ENCODE data around the gene GSG1L. TPM values are rescaled to one million over a fixed set of nuclear protein-coding genes. Genes with fewer than 3 reads are reported as not detected.

Gene GSG1L
- total RNA-seq, 1 donor from 2014 or later: 0.60 TPM

GRCh38 chr16:28064706-28065249 lies 1.3 kb upstream of the GSG1L start:
- DNase-seq (ENCODE audit: low read depth in 2 of 2): no peak

GRCh38 chr16:28064150-28064549 lies 636 bp upstream of the GSG1L start:
- no peak for DNase-seq (ENCODE audit: low read depth in 2 of 2)

- peak; percentile 10 to 50 for DNase-seq (ENCODE audit: low read depth in 2 of 2)
These were observed 530 bp downstream of the GSG1L start for GRCh38 chr16:28062847-28063521.

GRCh38 chr16:28062261-28062846 lies 1.2 kb downstream of the GSG1L start:
- no peak for DNase-seq (ENCODE audit: low read depth in 2 of 2)

GRCh38 chr16:28061352-28062101 lies 2.0 kb downstream of the GSG1L start:
- no peak for DNase-seq (ENCODE audit: low read depth in 2 of 2)

- DNase-seq (ENCODE audit: low read depth in 2 of 2): no peak
These were observed 3.5 kb downstream of the GSG1L start for GRCh38 chr16:28059841-28060575.

- no peak for DNase-seq (ENCODE audit: low read depth in 2 of 2)
These were observed 4.5 kb downstream of the GSG1L start for GRCh38 chr16:28058839-28059589.

GRCh38 chr16:28057949-28058348 lies 5.6 kb downstream of the GSG1L start:
- no peak for DNase-seq (ENCODE audit: low read depth in 2 of 2)

- no peak for DNase-seq (ENCODE audit: low read depth in 2 of 2)
These were observed 10.1 kb downstream of the GSG1L start for GRCh38 chr16:28053461-28053860.

- no peak for DNase-seq (ENCODE audit: low read depth in 2 of 2)
These were observed 11.0 kb downstream of the GSG1L start for GRCh38 chr16:28052274-28053128.

GRCh38 chr16:28051486-28051885 lies 12.0 kb downstream of the GSG1L start:
- no peak for DNase-seq (ENCODE audit: low read depth in 2 of 2)

- DNase-seq (ENCODE audit: low read depth in 2 of 2): no peak
These were observed 20.7 kb downstream of the GSG1L start for GRCh38 chr16:28042811-28043210.

GRCh38 chr16:28041615-28042014 lies 21.9 kb downstream of the GSG1L start:
- DNase-seq (ENCODE audit: low read depth in 2 of 2): no peak

- DNase-seq (ENCODE audit: low read depth in 2 of 2): no peak
These were observed 23.5 kb downstream of the GSG1L start for GRCh38 chr16:28040039-28040438.

- DNase-seq (ENCODE audit: low read depth in 2 of 2): no peak
These were observed 24.0 kb downstream of the GSG1L start for GRCh38 chr16:28039493-28039892.

GRCh38 chr16:28038409-28038808 lies 25.1 kb downstream of the GSG1L start:
- no peak for DNase-seq (ENCODE audit: low read depth in 2 of 2)

- DNase-seq (ENCODE audit: low read depth in 2 of 2): no peak
These were observed 27.6 kb downstream of the GSG1L start for GRCh38 chr16:28035866-28036393.

GRCh38 chr16:28033870-28034269 lies 29.6 kb downstream of the GSG1L start:
- DNase-seq (ENCODE audit: low read depth in 2 of 2): no peak

- no peak for DNase-seq (ENCODE audit: low read depth in 2 of 2)
These were observed 34.0 kb downstream of the GSG1L start for GRCh38 chr16:28029387-28030002.
